ENCODE measurements around the gene ZNF280B.

GRCh38 chr22:22533863-22534262 lies 25.3 kb upstream of the ZNF280B start:
- TF ChIP-seq GLIS3 (CRISPR knock-in tag; IDR thresholded peaks at IDR 0.05) (no peak), ZNF70 (CRISPR knock-in tag; IDR thresholded peaks at IDR 0.05) (no peak), CREB5 (CRISPR knock-in tag; IDR thresholded peaks at IDR 0.05; ENCODE audit: low read depth) (no peak), ZFP3 (CRISPR knock-in tag; IDR thresholded peaks at IDR 0.05) (no peak), ESRRG (CRISPR knock-in tag; IDR thresholded peaks at IDR 0.05) (no peak), RARB (CRISPR knock-in tag; IDR thresholded peaks at IDR 0.05) (no peak), ARNTL (CRISPR knock-in tag; IDR thresholded peaks at IDR 0.05; ENCODE audit: borderline replicate concordance, low read depth) (no peak)
